IMR-90 (cell line): ENCODE measurements around the gene CSDE1.

Experiments
- BHLHE40 ChIP-seq: fragments of 150-350 bp; IDR thresholded peaks from 2 replicates; pipeline ENCODE4 v1.6.1; 2016; ENCODE audit warnings: mild to moderate bottlenecking, low read depth, low read length
- CTCF ChIP-seq: conservative IDR thresholded peaks from 2 replicates; pipeline ENCODE4 v1.5.1; 2012; ENCODE audit warnings: mild to moderate bottlenecking, low read depth, low read length, improper control_type of control experiment
- MXI1 ChIP-seq: IDR thresholded peaks from 2 replicates; pipeline ENCODE4 v1.6.1; 2012; ENCODE audit warnings: low read depth, mild to moderate bottlenecking, low read length, moderate library complexity, borderline replicate concordance
- POLR2A ChIP-seq: IDR thresholded peaks from 2 replicates; pipeline ENCODE4 v1.6.1; 2012; ENCODE audit warnings: mild to moderate bottlenecking, low read depth, low read length
- TF ChIP-seq, protein P1 (sequence below): fragments of 150-350 bp; IDR thresholded peaks from 2 replicates; pipeline ENCODE4 v1.6.1; 2016; ENCODE audit warnings: low read depth, mild to moderate bottlenecking, low read length, moderate library complexity, borderline replicate concordance

GRCh38 chr1:114758256-114758832 is 560 bp upstream of the CSDE1 start:
- TF ChIP-seq POLR2A: no peak
- TF ChIP-seq BHLHE40: no peak
- TF ChIP-seq, protein P1, sequence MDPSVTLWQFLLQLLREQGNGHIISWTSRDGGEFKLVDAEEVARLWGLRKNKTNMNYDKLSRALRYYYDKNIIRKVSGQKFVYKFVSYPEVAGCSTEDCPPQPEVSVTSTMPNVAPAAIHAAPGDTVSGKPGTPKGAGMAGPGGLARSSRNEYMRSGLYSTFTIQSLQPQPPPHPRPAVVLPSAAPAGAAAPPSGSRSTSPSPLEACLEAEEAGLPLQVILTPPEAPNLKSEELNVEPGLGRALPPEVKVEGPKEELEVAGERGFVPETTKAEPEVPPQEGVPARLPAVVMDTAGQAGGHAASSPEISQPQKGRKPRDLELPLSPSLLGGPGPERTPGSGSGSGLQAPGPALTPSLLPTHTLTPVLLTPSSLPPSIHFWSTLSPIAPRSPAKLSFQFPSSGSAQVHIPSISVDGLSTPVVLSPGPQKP: no peak
- TF ChIP-seq CTCF: no peak
- TF ChIP-seq MXI1: no peak
